OCI-LY1 (cell line): ENCODE data around the gene PLBD2.

Experiments used
- H2AFZ ChIP-seq: fragments of 200-600 bp; sonication (generic), shearing (Covaris generic); 2 replicates; pipeline ENCODE4 v1.6.0; 2014; ENCODE audit warnings: antibody characterized with exemption, mild to moderate bottlenecking, low read length
- H3F3A ChIP-seq: fragments of 200-600 bp; sonication (generic), shearing (Covaris generic); 2 replicates; pipeline ENCODE4 v1.6.0; 2014; ENCODE audit warnings: mild to moderate bottlenecking, antibody characterized with exemption, low read length, moderate library complexity; ENCODE audit not compliant: insufficient read depth
- H3K27ac ChIP-seq: fragments of 200-600 bp; sonication (generic); 2 replicates; pipeline ENCODE4 v1.5.1; 2014; ENCODE audit warnings: low read length, mixed run types, mild to moderate bottlenecking, low read depth; ENCODE audit not compliant: poor library complexity, severe bottlenecking
- H3K27me3 ChIP-seq: fragments of 200-600 bp; sonication (generic); 2 replicates; pipeline ENCODE4 v1.6.0; 2014; ENCODE audit warnings: antibody characterized with exemption, mild to moderate bottlenecking, low read length, moderate library complexity; ENCODE audit not compliant: insufficient read depth
- H3K36me3 ChIP-seq: fragments of 200-600 bp; sonication (generic); 2 replicates; pipeline ENCODE4 v1.6.1; 2014; ENCODE audit warnings: mild to moderate bottlenecking, antibody characterized with exemption, low read length, moderate library complexity, mixed read lengths; ENCODE audit not compliant: insufficient read depth
- H3K4me1 ChIP-seq: fragments of 200-600 bp; sonication (generic); 2 replicates; pipeline ENCODE4 v1.5.1; 2014; ENCODE audit warnings: mild to moderate bottlenecking, low read length, moderate library complexity; ENCODE audit not compliant: insufficient read depth, severe bottlenecking
- H3K4me2 ChIP-seq: fragments of 200-600 bp; sonication (generic), shearing (Covaris generic); 2 replicates; pipeline ENCODE4 v1.6.1; 2014; ENCODE audit warnings: low read length
- H3K4me3 ChIP-seq: fragments of 200-600 bp; sonication (generic); 2 replicates; pipeline ENCODE4 v1.5.1; 2014; ENCODE audit warnings: low read length, low read depth, mild to moderate bottlenecking, mixed read lengths; ENCODE audit not compliant: poor library complexity, severe bottlenecking
- H3K79me2 ChIP-seq: fragments of 200-600 bp; shearing (Covaris generic); 2 replicates; pipeline ENCODE4 v1.6.1; 2016; ENCODE audit warnings: mixed run types, low read length, mixed read lengths; ENCODE audit not compliant: insufficient read depth
- H3K9ac ChIP-seq: fragments of 200-600 bp; sonication (generic), shearing (Covaris generic); 2 replicates; pipeline ENCODE4 v1.6.1; 2014; ENCODE audit warnings: mild to moderate bottlenecking, low read length, mixed read lengths
- H3K9me2 ChIP-seq: fragments of 200-600 bp; sonication (generic), shearing (Covaris generic); 2 replicates; pipeline ENCODE4 v1.6.1; 2014; ENCODE audit warnings: low read depth, mild to moderate bottlenecking, low read length, mixed read lengths
- H3K9me3 ChIP-seq: fragments of 200-600 bp; shearing (Covaris generic); 2 replicates; pipeline ENCODE4 v1.6.1; 2014; ENCODE audit warnings: low read length, mixed read lengths
- H4K20me1 ChIP-seq: fragments of 200-600 bp; sonication (generic), shearing (Covaris generic); 2 replicates; pipeline ENCODE4 v1.6.0; 2016; ENCODE audit warnings: mild to moderate bottlenecking, low read length; ENCODE audit not compliant: insufficient read depth
- EZH2 ChIP-seq: fragments of 200-600 bp; sonication (generic), shearing (Covaris generic); IDR thresholded peaks from 2 replicates; pipeline ENCODE4 v1.8.0; 2017; ENCODE audit warnings: borderline replicate concordance, mixed run types, mild to moderate bottlenecking, antibody characterized with exemption, low read length, moderate library complexity, mixed read lengths
- TF ChIP-seq, protein P1 (sequence below): fragments of 200-600 bp; sonication (generic), shearing (Covaris generic); IDR thresholded peaks from 2 replicates; pipeline ENCODE4 v1.5.1; 2017; ENCODE audit warnings: mild to moderate bottlenecking, antibody characterized with exemption, low read length, moderate library complexity, mixed read lengths

Gene PLBD2

DNA sequence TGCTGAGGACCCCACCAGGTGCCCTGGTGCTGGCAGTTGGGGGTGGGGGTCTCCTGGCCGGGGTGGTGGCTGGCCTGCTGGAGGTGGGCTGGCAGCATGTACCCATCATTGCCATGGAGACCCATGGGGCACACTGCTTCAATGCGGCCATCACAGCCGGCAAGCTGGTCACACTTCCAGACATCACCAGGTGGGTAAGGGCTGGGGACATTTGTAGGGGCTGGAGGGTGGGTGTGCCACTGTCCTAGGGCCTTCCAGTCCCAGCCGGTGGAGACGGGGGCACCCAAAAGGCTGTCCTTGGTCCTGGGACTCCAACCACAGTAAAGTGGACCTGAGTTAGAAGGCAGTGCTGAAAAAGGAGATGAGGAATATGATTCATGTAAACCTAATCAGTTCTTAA, 77.0 kb downstream of the PLBD2 start:
- H3K27me3 ChIP-seq, result peaks cover 5% of the 10 kb centered on the region; the same call in 1 of the 2 replicates
- no peak overlapping the region for H2AFZ ChIP-seq
- H4K20me1 ChIP-seq, result no peaks in the 10 kb centered on the region
- no peaks in the 10 kb centered on the region for H3K79me2 ChIP-seq
- H3K36me3 ChIP-seq, result no peaks in the 10 kb centered on the region
- no peaks in the 10 kb centered on the region for H3K9me3 ChIP-seq
- no peak overlapping the region for H3K9ac ChIP-seq
- no peak overlapping the region for H3K4me2 ChIP-seq
- TF ChIP-seq, protein P1, sequence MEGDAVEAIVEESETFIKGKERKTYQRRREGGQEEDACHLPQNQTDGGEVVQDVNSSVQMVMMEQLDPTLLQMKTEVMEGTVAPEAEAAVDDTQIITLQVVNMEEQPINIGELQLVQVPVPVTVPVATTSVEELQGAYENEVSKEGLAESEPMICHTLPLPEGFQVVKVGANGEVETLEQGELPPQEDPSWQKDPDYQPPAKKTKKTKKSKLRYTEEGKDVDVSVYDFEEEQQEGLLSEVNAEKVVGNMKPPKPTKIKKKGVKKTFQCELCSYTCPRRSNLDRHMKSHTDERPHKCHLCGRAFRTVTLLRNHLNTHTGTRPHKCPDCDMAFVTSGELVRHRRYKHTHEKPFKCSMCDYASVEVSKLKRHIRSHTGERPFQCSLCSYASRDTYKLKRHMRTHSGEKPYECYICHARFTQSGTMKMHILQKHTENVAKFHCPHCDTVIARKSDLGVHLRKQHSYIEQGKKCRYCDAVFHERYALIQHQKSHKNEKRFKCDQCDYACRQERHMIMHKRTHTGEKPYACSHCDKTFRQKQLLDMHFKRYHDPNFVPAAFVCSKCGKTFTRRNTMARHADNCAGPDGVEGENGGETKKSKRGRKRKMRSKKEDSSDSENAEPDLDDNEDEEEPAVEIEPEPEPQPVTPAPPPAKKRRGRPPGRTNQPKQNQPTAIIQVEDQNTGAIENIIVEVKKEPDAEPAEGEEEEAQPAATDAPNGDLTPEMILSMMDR, result no peak
- TF ChIP-seq EZH2, result no peak
- H3K4me3 ChIP-seq, result no peak overlapping the region
- H3K4me1 ChIP-seq, result no peaks in the 10 kb centered on the region
- no peaks in the 10 kb centered on the region for H3K9me2 ChIP-seq
- H3K27ac ChIP-seq, result no peak overlapping the region
- no peaks in the 10 kb centered on the region for H3F3A ChIP-seq

- H3K9me2 ChIP-seq, result no peaks in the 10 kb centered on the region
- H3K9ac ChIP-seq, result no peak overlapping the region
- no peak overlapping the region for H2AFZ ChIP-seq
- H3K79me2 ChIP-seq, result no peaks in the 10 kb centered on the region
- no peak overlapping the region for H3K4me3 ChIP-seq
- 0 out of 2 replicates have a peak, but pooled peaks cover 4% of the 10 kb centered on the region for H3K27me3 ChIP-seq
- H3K9me3 ChIP-seq, result no peaks in the 10 kb centered on the region
- no peaks in the 10 kb centered on the region for H3K4me1 ChIP-seq
- no peak overlapping the region for H3K27ac ChIP-seq
- H3K36me3 ChIP-seq, result no peaks in the 10 kb centered on the region
- no peak for TF ChIP-seq EZH2
- TF ChIP-seq, protein P1, result no peak
- no peaks in the 10 kb centered on the region for H4K20me1 ChIP-seq
- no peak overlapping the region for H3K4me2 ChIP-seq
- H3F3A ChIP-seq, result no peaks in the 10 kb centered on the region
Observed at GRCh38 chr12:113436586-113436985, 78.2 kb downstream of the PLBD2 start.

- Histone ChIP-seq H3K4me3 (no peak overlapping the region), H4K20me1 (no peaks in the 10 kb centered on the region), H3K9me3 (no peaks in the 10 kb centered on the region), H3K9ac (no peak overlapping the region), H3K4me2 (no peak overlapping the region), H3K36me3 (no peaks in the 10 kb centered on the region), H3F3A (no peaks in the 10 kb centered on the region), H3K9me2 (no peaks in the 10 kb centered on the region), H3K4me1 (no peaks in the 10 kb centered on the region), H2AFZ (no peak overlapping the region), H3K79me2 (no peaks in the 10 kb centered on the region), H3K27ac (no peak overlapping the region), H3K27me3 (0 out of 2 replicates have a peak, but pooled peaks cover 4% of the 10 kb centered on the region)
- TF ChIP-seq, protein P1, result no peak
- TF ChIP-seq EZH2, result no peak
Observed at GRCh38 chr12:113436993-113437728, 78.8 kb downstream of the PLBD2 start.
